HG03378 (cell line): ENCODE results near the gene OR52H1.
"Not testable (repeated sequence)": the region's sequence is repeated elsewhere in the genome, so short reads cannot be mapped to it uniquely, and the experiment has no call there.

Experiments used
- ATAC-seq: cut with Tn5 transposase; IDR thresholded peaks from one replicate; pipeline ENCODE4 v1.9.1; 2021; ENCODE audit warnings: mild to moderate bottlenecking, moderate library complexity; ENCODE audit not compliant: unreplicated experiment

OR52H1 gene

GRCh38 chr11:5548440-5548839, at the start of gene OR52H1:
OR52H1 (minus strand) TSS chr11:5548540; CDS start chr11:5545505, 3,035 bp downstream.
- no peak for ATAC-seq

- ATAC-seq, result no peak
Observed at GRCh38 chr11:5597953-5598352, 49.6 kb upstream of the OR52H1 start.

GRCh38 chr11:5596607-5597201, 48.4 kb upstream of the OR52H1 start, which contains the start of gene TRIM6:
TRIM6 (plus strand) TSS chr11:5596637; CDS start chr11:5596898, 261 bp downstream.
- ATAC-seq, result no peak

GRCh38 chr11:5593146-5593545, 44.8 kb upstream of the OR52H1 start:
- ATAC-seq, result no peak

GRCh38 chr11:5592615-5593014, 44.3 kb upstream of the OR52H1 start:
- no peak for ATAC-seq

GRCh38 chr11:5591613-5592012, 43.3 kb upstream of the OR52H1 start:
- ATAC-seq, result no peak

GRCh38 chr11:5589906-5590305, 41.6 kb upstream of the OR52H1 start:
- ATAC-seq, result not testable (repeated sequence)

- not testable (repeated sequence) for ATAC-seq
Observed at GRCh38 chr11:5584458-5584857, 36.1 kb upstream of the OR52H1 start.

- no peak for ATAC-seq
Observed at GRCh38 chr11:5581014-5581413, 32.7 kb upstream of the OR52H1 start.

- ATAC-seq, result no peak
Observed at GRCh38 chr11:5580577-5580976, 32.2 kb upstream of the OR52H1 start, which contains the start of gene OR52B6. OR52B6 (plus strand) TSS chr11:5580877; CDS start chr11:5580877, 0 bp downstream.

- ATAC-seq, result no peak
Observed at GRCh38 chr11:5577101-5577500, 28.8 kb upstream of the OR52H1 start.

- no peak for ATAC-seq
Observed at GRCh38 chr11:5575152-5575551, 26.8 kb upstream of the OR52H1 start.

GRCh38 chr11:5574654-5575053, 26.3 kb upstream of the OR52H1 start:
- no peak for ATAC-seq

GRCh38 chr11:5564259-5565019, 16.1 kb upstream of the OR52H1 start:
- no peak for ATAC-seq

- no peak for ATAC-seq
Observed at GRCh38 chr11:5557751-5558150, 9.4 kb upstream of the OR52H1 start.

GRCh38 chr11:5556596-5557188, 8.4 kb upstream of the OR52H1 start:
- ATAC-seq, result no peak

- no peak for ATAC-seq
Observed at GRCh38 chr11:5553343-5553742, 5.0 kb upstream of the OR52H1 start.

- ATAC-seq, result peak; percentile 84
Observed at GRCh38 chr11:5550440-5551095, 2.2 kb upstream of the OR52H1 start.

- peak; percentile 82 for ATAC-seq
Observed at GRCh38 chr11:5547982-5548381, 358 bp downstream of the OR52H1 start.

- no peak for ATAC-seq
Observed at GRCh38 chr11:5546457-5546856, 1.9 kb downstream of the OR52H1 start.

- ATAC-seq, result peak; percentile 55
Observed at GRCh38 chr11:5541427-5541826, 6.9 kb downstream of the OR52H1 start.
